B cell (primary cell): Measurements from ENCODE around the gene LEMD1.

Experiments
- EZH2 ChIP-seq: IDR thresholded peaks from 2 replicates; pipeline ENCODE4 v1.6.1; 2012; ENCODE audit warnings: borderline replicate concordance, low read depth, mild to moderate bottlenecking, moderate library complexity, low read length; ENCODE audit not compliant: insufficient read depth, poor library complexity, severe bottlenecking
- TF ChIP-seq, protein P1 (sequence below): fragments of 200-600 bp; IDR thresholded peaks from one replicate; pipeline ENCODE4 v1.8.0; 2022; ENCODE audit warnings: antibody characterized with exemption, mild to moderate bottlenecking

DNA sequence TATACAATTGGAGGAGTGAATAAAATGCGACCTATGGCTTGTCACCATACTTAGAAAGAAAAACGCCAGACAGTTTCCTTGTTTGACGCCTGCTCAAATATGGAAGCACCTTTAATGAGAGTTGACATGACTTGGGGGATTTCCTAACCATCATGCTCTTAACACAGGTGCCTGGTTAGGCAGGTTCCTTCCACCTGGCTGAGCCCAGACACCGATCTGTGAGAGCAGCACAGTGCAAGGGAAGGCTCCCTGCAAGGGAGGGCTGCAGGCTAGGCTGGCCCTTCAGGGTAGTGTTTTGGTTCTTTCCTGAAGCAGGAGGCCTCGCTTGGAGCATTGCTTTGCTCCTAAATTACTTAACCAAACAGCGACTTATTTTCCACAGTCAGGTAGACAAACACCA, 40.6 kb downstream of the LEMD1 start:
- TF ChIP-seq EZH2, result no peak
- TF ChIP-seq, protein P1, sequence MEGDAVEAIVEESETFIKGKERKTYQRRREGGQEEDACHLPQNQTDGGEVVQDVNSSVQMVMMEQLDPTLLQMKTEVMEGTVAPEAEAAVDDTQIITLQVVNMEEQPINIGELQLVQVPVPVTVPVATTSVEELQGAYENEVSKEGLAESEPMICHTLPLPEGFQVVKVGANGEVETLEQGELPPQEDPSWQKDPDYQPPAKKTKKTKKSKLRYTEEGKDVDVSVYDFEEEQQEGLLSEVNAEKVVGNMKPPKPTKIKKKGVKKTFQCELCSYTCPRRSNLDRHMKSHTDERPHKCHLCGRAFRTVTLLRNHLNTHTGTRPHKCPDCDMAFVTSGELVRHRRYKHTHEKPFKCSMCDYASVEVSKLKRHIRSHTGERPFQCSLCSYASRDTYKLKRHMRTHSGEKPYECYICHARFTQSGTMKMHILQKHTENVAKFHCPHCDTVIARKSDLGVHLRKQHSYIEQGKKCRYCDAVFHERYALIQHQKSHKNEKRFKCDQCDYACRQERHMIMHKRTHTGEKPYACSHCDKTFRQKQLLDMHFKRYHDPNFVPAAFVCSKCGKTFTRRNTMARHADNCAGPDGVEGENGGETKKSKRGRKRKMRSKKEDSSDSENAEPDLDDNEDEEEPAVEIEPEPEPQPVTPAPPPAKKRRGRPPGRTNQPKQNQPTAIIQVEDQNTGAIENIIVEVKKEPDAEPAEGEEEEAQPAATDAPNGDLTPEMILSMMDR, result no peak
